ENCODE measurements around the gene CSRP3.

CSRP3 gene

DNA sequence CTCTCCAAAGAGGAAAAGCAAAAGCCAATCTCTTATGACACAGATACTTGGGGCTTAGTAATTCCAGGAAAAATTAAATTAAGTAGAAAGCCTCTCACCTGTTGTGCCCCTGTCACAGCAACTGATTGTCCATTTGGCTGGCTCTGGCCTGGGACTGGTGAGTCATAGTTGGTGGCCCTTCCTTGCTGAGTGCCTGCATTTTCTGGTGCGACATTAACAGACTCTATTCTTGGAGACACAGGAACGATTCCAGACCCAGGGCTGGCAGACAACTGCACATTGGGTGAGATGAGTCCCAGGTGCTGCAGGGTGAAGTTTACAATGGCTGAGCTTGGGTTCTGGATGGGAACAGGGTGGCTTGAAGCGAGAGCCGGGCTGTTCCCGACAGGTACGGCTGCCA is 23.3 kb upstream of the CSRP3 start:
- no peak for DNase-seq

DNA sequence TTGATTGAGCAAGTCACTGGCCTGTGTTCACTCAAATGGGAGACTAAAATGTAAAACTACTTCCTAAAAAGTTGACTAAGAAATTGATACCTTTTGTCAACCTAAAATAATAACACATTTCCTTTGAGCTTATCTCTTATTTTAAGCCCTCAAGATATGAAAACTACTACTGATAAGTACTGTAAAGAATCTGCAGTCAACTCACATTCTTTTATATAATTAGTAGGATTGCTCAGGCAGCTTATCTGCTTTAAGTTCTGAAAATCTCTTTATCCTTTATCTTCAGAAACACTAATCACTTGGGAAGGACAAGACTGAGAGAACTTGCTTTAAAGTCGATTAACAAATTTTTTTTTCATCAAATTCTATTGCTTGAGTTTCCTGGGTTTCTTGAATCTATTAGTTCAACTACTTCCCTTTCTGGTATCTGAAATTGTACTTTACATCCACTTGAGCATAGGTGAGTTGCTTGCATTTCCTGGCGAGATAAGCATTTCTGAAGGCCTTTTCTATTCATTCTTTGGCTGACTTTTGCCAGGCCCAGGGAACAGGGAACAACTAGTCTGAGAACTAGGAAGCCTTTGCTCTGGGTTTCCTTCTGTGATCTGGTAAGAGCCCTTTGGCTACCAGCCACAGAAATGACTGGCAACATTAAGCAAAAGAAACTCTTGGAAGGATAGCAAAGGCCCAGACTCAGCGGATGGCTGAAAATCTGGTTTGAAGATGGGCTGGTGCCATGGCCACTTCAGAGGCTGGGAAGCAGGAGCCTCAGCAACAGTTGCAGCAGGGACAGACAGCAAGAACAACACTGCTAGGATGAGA is 19.3 kb upstream of the CSRP3 start:
- no peak for DNase-seq

DNA sequence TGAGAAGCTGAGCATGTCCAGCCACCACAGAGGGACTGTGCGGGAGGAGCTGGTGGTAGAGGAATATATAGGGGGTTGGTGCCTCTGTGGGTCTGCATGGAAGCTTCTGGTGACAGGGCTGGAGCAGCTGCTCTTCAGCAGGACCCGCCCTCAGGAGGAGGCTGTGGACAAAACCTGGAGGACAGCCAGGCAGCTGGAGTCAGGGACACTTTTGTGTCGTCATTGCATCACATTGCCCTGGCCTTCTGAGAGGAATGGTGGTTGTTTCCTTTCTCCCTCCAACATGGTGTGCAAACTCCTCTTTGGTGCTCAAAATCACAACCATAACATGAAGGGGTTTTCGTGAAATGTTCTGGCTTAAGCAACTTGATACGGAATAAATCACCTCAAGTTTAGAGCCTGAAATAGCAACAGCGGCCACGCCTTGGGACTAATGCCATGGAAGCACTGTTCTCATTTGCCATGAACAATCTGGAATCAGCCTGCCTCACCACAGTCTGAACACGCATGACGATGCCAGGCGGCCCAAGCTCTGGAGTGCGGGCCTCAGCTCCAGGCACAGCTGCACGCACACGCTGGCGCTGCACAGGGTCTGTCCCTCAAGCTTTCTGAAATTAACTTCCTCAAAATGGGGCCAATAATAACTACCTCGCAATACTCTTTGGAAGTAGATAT is 17.1 kb upstream of the CSRP3 start:
- no peak for DNase-seq

DNA sequence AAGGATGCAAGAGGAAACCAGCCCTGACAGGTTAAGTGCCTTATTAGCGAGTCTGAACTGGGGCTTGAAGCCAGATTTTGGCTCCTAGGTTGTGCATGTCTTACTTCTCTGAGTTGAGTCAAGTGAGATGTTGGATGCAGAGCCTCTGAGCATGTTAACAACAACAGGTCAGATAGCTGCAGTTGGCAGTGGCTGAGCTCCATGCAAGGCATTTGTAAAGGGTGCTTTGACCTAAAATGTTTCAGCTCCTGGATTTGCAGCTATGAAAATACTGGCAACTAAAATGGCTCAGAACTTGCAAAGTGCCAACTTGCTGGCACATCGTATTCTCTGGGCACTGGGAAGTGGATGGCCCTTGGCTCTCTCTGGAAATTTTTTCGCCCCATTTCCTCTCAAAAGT is 16.4 kb upstream of the CSRP3 start:
- DNase-seq = no peak

DNA sequence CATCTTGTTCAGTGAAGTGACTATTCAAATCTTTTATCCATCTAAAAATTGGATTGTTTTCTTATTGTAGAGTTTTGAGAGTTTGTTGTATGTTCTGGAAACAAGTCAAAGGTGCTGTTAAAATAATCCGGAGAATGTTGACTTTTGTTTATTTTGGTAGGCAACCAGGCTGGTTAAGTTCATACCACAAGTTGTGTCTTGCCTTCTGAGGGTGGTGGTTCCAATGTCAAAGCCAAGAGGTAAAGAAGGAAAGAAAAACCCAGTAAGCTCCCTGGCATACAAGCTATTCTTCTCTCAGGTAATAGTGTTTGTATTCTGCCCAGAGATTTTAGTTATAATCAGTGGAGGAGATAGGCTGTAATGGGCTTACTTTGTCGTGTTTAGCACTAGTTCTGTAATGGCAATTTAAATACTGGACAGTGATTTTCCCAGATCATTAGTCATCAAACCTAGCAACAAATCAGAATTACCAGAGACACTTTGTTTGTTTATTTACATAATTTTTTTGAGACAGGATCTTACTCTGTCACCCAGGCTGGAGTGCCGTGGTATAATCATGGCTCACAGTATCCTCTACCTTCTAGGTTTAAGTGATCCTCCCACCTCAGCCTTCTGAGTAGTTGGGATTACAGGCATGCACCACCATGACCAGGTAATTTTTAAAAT is 15.1 kb upstream of the CSRP3 start:
- DNase-seq = no peak

DNA sequence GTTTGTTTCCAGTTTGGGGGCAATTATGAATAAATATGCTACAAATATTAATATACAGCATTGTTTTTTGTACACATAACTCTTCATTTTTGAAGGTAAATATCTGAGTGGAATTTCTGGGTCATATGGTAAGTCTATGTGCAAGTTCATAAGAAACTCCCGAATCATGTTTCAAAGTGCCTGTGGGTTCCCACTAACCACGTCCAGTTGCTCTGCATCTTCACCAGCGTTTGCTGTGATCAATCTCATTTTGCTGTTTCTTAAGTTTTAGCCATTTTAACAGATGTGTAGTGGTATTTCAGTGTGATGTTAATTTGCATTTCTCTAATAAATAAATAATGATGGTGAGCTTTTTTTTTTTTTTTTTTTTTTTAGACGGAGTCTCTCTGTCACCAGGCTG is 14.2 kb upstream of the CSRP3 start:
- no peak for DNase-seq

DNA sequence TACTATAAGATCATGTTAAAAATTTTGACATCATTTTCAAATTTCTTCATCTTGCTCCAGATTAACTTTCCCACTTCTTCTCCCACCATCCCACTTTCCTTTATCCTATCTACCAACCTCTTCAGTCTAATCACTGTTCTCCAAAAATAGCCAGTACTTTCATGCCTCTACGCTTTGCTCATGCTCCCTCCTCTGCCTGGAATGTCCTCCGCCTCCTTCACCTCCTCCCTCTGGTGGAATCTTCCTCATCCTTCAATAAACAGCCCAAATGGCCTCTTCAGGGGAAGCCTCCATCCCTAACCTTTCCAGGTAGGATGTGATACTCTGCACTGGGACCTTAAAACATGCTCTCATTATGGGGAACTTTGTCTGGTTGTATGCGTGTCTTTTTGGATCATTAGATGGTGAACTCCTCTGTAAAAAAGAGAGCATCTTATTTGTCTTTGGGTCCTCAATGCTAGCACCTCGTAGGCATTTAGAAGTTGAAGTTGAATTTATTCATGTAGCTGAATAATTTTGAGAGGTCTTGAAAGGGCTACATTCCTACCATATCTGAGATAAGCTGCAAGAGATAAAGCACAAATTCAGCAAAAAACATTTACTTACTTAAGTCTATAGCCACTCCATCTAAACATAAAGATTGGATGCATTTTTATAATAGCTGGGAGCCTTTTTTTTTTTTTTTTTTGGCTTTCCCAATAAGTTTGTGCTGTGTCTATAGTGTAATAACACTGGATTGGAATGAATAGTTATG is 8.0 kb upstream of the CSRP3 start:
- no peak for DNase-seq

DNA sequence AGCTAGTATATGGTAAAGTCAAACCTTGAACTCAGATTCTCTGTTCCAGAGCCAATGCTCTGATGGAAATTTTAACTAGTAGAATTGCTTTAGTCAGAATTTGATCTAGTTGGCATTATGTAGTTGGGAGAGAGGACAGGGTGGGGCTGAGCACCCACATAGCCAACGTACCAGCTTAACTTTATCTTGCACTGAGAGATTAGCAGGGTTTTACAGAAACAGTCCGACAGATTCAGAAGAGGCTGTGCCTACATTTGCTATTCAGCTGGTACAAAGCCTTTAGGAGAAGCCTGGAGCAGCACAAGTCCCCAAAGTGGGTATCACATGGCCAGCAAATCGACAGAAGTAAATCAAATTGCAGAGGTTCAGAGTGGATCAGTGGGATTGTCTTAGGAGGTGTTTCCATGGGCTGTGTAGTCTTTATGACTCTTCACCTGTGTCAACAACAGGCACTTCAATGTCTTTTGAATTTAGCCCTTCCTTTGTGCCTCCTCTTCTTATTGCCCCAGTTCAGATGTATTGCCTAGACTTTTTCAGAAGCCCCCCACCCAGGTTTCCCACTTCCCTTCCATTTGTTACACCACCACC is 7.3 kb upstream of the CSRP3 start:
- DNase-seq = no peak

DNA sequence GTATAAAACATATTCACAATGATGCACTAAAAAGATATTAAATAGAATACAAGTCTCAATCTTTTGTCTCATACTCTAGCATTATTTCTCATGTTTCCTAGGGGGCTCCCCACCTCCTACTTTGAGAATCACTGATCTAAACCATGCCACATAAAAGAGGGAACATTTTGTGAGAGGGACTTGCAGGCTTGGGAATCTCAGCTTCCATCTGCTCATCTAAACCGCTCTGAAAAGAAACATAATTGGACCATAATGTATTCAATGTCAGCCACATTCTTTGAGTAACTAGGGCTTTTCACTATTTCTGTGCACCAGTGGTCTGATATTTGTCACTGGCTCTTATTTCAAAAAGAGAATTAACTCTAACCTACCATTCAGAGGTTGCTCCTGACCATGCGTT is 6.4 kb upstream of the CSRP3 start:
- DNase-seq = no peak

DNA sequence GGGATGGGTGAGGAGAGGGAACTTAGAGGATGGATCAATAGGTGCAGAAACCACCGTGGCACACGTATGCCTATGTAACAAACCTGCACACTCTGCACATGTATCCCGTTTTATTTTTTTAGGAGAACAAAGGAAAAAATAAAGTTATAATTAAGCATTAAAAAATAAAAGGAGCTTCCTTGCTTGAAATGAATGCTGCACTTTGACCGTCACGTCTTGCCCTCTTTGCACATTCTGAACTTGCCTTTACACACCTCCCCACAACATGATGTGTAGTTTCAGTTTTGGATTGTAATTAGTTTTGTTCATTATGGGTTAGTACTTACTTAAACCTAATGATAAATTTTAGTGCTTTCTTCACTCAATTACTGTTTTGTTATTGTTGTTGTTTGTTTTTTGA is 3.1 kb upstream of the CSRP3 start:
- DNase-seq = no peak

DNA sequence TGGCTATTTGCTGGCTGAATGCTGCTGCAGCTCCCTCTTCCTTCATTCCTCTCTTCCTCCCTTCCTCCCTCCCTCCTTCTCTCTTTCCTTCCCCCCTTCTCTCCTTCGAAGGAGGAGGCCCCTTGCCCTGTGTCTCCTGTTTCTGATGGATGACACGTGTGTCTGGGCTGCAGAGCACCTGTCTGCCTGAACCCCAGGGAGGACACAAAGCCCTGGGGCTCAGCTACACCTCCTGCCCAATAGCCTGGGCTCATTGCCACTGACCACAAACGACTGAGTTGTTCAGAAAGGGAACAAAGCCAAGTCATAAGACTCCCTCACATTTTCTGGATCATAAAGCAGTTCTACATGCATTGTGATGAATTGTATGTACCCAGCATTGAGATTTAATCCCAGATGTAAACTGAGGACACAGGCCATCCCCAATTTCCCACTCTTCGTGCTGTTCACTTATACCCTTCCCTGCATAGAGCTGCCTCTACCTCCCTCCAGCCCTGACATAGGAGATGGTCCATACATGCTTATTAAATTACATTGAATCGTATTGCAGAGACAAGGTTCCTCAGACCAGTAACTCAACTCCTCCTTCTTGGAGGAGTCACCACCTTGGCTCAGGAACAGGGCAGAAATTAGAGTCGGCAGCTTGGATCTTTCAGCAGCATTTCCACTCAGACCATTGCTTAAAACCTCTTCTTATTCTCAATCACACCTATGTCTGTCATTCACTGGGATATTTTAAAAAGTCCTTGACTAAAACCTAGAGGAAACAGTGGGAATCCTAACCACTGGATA is 1.2 kb downstream of the CSRP3 start:
- no peak for DNase-seq

DNA sequence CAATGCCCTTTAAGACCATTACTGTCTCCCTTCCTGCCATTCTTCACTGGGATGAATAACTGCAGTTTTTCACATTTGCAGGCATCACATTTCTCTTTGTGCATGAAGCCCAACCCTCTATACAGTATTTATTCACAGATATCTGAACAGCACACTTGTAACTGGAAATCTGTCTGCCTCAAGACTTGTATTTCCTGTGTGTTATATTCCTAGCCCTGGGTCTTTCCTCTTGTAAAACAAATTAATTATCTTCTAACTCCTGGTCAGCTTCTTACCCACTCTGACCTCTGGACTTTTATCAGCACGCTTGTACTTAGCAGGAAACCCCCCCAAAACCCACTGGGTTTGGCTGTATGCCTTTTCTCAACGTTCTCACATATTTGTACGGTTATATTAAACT is 2.0 kb downstream of the CSRP3 start:
- DNase-seq = no peak

DNA sequence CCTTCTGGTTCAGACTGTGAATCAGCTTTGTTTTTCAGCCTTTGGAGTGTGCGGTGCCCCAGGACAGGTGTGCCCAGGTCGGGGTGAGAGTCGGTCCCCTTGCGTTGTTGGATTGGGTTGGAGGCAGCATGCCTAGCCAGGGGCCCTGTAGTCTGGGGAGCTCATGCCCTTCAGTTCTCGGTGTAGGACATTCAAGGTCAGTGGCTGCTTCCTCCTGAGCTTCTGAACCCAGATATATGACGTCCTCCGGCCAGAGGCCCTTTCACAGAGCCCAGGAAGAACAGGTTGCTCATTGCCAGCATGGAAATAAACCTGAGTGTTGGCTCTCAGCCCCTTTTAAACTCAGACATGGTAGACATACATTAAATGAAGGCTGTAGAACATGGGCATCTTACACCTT is 2.7 kb downstream of the CSRP3 start:
- no peak for DNase-seq

DNA sequence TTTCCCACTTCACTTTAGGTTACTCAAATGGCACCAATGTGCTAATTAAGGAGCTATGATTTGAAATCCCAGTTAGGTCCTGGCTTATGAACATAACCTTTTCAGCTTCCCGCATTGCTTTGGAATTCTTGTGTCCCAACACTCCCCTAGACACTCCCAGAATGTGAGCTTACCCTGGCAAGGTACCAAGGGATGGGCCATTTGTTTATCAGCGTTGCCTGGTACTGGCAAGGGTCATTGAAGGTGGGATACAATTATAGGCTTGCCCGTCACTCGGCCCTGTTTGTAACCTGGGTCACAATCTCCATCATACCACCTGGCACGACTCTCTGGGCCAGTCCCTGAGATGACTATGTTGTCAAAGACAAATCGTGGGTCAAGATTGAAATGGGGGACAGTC is 5.4 kb downstream of the CSRP3 start:
- no peak for DNase-seq

DNA sequence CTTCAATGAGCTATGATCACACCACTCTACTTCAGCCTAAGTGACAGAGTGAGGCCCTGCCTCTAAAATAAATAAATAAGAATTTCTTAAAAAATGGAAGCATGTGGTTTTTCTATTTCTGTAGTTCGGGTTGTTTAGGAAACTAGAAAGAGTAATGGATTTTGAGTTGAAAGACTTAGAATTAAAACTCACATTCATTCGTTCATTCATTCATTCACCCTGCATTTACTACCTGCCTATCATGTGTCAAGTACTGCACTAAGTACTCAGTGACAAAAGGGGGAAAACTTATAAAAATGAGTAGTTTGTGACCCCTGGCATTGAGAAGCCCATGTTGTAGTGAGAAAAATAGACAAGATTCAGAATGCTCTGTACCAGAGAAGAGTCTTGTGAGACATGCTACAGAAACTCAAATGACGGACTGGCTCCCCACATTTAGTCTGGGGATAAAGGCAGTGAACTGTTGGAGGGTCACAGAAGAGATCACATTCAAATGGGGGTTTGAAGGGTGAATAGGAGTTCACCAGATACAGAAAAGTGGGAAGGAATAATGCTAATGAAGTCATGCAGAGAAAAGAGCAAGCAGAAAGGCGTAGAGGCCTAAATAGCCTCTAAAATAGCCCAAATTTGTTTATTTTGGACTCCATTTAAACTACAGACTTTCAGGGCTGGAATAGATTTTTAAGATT is 7.0 kb downstream of the CSRP3 start:
- no peak for DNase-seq

DNA sequence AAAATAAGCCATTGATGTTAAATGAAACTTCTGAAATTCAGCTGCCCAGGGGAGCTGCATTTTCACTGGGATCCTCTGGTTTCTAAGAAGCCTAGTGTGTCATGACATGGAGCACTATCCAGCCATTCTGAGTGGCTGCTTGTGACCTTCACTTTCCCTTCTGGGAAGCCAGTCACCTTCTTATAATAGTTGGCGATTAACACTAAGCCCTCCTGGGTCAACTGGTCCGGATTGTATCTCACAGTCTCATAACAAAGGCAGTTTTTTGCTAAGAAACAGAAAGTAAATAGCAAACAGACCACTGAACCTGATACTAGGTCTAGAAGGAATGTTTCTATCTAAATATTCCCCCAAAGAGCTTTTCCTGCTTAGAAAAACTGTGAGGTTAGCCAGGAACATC is 7.9 kb downstream of the CSRP3 start:
- no peak for DNase-seq

DNA sequence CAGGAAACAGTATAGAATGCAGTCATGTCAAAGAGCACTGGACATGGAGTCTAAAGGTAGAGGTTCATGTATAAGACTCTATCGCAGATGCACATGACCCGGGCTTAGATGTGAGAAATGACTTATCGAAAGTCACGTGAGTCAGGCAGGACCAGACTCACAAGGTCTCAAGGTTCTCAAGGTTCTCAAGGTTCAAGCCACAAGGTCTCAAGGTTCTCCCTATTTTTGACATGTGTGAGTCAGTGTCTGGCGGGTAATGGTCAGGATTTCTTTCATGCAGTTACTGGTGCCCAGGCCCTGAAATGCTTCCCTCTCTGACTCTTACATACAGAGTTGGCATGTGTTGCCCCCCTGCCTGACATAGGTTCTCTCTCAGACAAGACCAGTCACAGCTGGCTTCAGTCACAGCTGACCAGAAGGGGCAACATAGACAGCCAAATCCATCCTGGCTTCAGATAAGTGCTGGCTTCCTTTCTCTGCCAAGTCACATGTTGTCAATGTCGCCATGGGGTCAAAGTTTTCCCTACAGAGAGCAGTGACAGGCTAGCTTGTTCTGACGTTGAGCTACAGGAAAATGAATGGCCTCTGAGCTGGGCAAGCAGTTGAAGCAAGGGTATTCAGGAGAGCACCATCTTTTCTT is 10.1 kb downstream of the CSRP3 start:
- DNase-seq = no peak

DNA sequence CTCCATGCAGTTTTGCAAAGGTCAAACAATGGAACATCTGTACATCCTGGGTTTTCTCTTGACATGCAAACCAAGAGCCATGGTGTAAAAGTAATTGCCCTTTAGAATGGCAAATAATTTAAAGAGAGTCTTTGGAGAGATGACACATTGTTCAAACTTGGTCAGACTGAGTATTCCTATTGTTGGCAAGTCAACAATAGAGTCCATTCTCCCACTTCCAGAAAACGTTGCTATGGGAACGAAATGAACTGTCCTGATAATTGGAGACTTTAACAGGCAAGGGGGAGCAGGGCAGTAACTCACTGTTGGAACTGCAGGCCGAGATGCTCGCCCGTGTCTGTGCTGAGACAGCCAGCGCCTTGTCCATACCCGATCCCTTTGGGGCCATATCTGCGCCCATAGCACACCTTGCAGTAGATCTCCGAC is 13.9 kb downstream of the CSRP3 start:
- DNase-seq = no peak

DNA sequence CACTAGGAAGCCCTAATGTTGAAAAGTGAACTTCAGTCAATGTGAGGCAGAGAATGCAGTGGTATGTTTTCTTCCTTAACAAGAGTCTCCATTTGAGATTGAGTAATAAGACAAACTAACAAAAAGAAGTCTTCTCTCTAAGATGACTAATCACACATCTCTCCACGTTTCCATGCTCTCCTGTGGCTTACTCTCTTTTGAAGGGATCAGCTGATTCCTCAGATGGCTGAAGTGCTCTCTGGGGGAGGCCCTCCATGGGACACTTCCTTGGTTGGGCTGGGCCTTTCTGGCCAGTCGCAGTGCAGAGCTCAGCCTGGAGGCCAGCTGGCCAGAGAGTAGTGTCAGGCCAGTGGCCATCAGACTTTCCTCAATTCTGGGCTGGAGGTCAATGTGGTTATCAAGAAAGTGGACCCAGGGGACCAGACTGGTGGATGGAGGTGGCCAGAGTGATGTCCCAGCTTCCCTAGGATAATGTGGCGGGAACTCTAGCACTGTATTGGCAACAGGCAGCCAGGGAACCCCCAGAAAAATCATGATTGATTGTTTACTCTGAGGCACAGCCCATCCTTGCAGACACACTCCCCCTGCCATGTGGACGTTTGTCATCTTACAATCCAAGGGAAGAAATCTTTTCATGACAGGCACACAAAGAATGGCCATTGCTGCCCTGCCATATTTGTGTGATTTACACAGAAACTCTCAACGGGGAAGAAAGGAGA is 14.5 kb downstream of the CSRP3 start:
- DNase-seq = no peak

DNA sequence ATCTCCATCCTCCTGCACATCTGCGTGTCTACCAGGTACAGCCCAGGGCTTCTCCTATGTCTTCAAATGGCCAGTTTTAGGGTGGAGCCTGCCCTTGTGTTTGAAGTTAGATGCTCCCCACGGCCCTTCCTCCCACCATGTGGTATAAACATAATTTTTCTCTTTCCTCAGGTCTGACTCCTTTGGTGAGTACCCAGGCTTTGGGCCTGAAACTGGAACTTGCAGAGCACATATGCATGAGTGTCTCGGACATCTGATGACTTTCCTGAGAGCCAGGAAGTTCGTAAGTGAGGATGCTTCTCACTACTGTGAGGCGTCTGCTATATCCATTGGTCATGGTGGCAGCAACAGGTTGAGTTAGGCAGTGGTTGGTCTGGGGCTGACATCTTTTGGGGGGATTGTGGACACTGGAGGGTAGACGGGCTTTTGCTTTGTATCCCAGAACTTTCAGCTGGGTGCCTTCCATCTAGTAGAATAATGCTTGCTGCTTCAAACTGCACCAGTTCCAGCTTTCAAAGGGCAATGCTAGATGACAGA is 16.2 kb downstream of the CSRP3 start:
- DNase-seq = no peak

Data from NCI-H774 (cell line).